Activated CD4-positive, alpha-beta T cell treated with anti-CD3 and anti-CD28 coated beads, Interleukin-2, amount 50 U/mL, for 16 hours (primary cell): ENCODE measurements around the gene HES5.
"Not testable (repeated sequence)": the region's sequence is repeated elsewhere in the genome, so short reads cannot be mapped to it uniquely, and the experiment has no call there.

Experiments used
- DNase-seq: peaks from one replicate; pipeline ENCODE4 v3.0.0-alpha.2; 2020

Gene HES5

GRCh38 chr1:2529784-2530512 is at the start of gene HES5:
Gene HES5 (minus strand): TSS chr1:2530263. CDS start chr1:2530164, 99 bp downstream.
- no peak for DNase-seq

GRCh38 chr1:2578758-2579118 is 48.7 kb upstream of the HES5 start:
- DNase-seq = no peak

GRCh38 chr1:2577565-2578075 is 47.6 kb upstream of the HES5 start:
- peak; percentile 48 for DNase-seq

GRCh38 chr1:2575801-2576663 is 46.0 kb upstream of the HES5 start:
- no peak for DNase-seq

- DNase-seq = no peak
Measured at GRCh38 chr1:2574350-2574749, 44.3 kb upstream of the HES5 start.

- no peak for DNase-seq
Measured at GRCh38 chr1:2573250-2573920, 43.3 kb upstream of the HES5 start.

- no peak for DNase-seq
Measured at GRCh38 chr1:2571348-2571747, 41.3 kb upstream of the HES5 start.

GRCh38 chr1:2570332-2570731 is 40.3 kb upstream of the HES5 start:
- no peak for DNase-seq

GRCh38 chr1:2569703-2570102 is 39.6 kb upstream of the HES5 start:
- DNase-seq = not testable (repeated sequence)

- no peak for DNase-seq
Measured at GRCh38 chr1:2569060-2569459, 39.0 kb upstream of the HES5 start.

- not testable (repeated sequence) for DNase-seq
Measured at GRCh38 chr1:2568187-2568816, 38.2 kb upstream of the HES5 start.

GRCh38 chr1:2567083-2567679 is 37.1 kb upstream of the HES5 start:
- no peak for DNase-seq

- DNase-seq = no peak
Measured at GRCh38 chr1:2566101-2567045, 36.3 kb upstream of the HES5 start.

- DNase-seq = no peak
Measured at GRCh38 chr1:2564815-2565374, 34.8 kb upstream of the HES5 start.

- no peak for DNase-seq
Measured at GRCh38 chr1:2564006-2564814, 34.1 kb upstream of the HES5 start.

GRCh38 chr1:2563205-2563604 is 33.1 kb upstream of the HES5 start:
- DNase-seq = no peak

GRCh38 chr1:2561898-2562895 is 32.1 kb upstream of the HES5 start:
- peak; percentile 20 for DNase-seq

- no peak for DNase-seq
Measured at GRCh38 chr1:2561446-2561845, 31.4 kb upstream of the HES5 start.
